Measurements from ENCODE around the gene OAS2.
A peak's percentile ranks its signal among the peaks of the same experiment; 100 is the strongest.
"Not testable (repeated sequence)": the region's sequence is repeated elsewhere in the genome, so short reads cannot be mapped to it uniquely, and the experiment has no call there.

OAS2 gene

GRCh38 chr12:112980491-112981158, 2.3 kb downstream of the OAS2 start:
- no peak for DNase-seq

DNA sequence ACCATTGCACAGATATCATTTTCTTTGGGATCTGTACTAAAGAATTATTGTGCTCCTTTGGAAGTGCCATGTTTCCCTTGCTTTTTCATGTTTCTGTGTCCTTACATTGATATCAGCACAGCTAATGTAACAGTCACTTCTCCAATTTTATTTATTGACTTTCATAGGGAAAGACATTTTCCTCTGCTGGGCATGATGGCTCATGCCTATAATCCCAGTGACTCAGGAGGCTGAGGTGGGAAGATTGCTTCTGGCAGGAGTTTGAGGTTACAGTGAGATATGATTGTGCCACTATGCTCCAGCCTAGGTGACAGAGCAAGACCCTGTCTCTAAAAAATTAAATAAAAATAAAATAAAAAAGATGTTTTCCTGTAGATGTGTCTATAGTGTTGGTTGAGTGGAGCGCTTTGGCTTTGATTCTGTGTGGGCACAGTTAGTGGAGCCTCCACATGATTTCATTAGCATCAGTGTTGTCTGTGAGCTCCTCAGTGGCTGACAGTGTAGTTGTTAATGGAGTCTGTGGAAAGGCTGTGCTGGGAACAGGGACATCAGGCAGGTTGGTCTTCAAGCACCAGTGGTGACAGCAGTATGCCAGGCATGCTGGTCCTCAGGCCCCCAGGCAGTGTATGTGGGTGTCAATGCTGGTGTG, 7.4 kb downstream of the OAS2 start:
- DNase-seq = no peak

DNA sequence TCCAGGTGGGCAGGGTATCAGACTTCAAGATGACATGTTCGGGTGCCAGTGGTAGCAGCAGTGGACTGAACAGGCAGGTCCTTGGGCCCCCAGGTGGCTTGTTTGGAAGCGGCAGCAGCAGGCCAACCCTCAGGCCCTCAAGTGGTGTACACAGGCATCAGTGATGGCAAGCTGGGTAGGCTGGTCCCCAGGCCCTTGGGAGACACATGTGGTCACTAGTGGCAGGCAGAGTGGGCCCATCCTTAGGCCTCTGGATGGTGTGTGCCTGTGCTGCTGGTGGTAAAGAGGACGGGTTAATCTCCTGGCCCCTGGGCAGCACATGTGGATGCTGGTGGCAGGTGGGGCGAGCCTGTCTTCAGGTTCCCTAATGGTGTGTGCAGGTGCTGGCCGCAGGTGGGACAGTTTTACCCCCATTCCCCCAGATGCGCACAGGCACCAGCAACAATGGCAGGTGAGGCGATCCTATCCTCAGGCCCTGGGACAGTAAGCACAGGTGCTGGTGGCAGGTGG, 8.0 kb downstream of the OAS2 start:
- no peak for DNase-seq

DNA sequence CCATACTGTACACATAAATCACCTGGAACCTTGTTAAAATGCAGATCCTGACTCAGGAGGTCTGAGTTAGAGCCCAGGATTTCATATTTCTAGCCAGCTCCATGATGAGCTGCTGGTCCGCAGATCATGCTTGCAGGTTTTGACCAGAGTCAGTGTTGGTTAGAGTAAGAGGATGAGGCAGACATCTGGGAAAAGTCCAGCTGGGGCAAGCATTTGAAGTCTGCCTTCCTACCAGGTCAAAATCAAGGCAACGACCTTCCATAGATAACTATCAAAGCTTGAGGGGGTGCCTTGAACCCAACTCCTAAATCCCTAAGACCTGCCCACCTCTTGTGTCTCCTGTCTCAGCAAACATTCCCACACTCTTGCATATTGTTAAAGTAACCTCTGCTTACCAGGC, 9.2 kb downstream of the OAS2 start:
- DNase-seq = no peak

DNA sequence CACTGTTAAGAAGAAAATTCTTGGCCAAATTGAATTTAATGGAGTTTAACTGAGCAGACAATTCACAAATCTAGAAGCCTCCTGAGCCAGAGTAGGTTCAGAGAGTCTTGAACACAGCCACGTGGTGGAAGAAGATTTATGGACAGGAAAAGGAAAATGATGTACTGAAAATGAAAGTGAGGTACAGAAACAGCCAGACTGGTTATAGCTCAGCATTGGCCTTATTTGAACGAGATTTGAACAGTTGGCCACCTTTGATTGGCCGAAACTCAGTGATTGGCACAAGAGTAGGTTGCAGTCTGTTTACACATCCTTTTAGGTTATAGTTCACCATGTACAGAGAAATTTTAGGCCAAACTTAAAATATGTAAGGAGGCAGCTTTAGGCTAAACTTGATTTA, 9.9 kb downstream of the OAS2 start:
- no peak for DNase-seq

DNA sequence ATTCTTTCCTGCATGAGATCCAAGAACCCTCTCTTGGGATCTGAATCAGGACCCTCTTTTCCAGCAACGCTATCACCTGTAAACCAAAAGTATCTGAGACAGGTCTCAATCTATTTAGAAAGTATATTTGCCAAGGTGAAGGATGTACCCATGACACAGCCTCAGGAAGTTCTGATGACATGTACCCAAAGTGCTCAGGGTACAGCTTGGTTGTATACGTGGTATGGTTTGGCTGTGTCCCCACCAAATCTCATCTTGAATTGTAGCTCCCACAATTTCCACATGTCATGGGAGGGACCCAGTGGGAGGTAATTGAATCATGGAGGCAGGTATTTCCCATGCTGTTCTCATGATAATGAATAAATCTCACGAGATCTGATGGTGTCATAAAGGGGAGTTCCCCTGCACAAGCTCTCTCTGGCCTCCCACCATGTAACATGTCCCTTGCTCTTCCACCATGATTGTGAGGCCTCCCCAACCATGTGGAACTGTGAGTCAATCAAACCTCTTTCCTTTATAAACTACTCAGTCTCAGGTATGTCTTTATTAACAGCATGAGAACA, 10.6 kb downstream of the OAS2 start:
- DNase-seq = not testable (repeated sequence)

DNA sequence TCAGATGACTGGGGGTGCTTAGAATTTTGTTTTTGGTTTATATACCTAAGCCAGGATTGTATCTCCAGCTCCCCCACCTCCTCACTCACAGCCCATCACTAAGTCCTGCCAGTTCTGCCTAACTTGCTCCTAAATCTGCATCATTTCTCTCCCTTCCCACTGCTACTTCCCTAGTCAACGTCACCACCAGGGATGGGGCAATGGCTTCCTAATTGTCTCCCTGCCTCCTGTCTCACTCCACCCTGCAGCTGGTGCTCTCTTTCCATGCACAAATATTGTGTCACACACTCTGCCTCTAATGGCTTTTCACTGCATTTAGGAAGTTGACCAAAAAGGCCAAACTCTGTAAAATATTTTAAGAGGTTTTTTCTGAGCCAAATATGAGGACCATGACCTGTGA, 11.5 kb downstream of the OAS2 start:
- no peak for DNase-seq

GRCh38 chr12:112992541-112993398, 14.5 kb downstream of the OAS2 start:
- DNase-seq = peak in 14 of 58 donors; percentile 2 to 44 (median 8)

DNA sequence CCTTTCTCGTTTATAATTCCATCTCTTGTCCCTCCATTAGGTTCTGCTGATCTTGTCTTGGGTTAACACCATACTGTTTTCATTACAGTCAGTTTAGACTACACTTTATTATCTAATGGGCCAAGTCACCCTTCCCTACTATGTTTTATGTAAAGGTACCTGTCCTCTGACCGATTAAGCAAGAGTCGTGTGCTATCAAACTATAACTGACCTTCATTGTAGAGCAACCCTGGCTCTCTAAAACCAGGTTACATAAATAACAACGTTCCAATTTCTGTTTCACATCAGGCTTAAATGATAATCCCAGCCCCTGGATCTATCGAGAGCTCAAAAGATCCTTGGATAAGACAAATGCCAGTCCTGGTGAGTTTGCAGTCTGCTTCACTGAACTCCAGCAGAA, 16.7 kb downstream of the OAS2 start:
- DNase-seq = no peak

GRCh38 chr12:112996501-112996900, 18.2 kb downstream of the OAS2 start:
- DNase-seq = no peak

GRCh38 chr12:112997506-112997905, 19.2 kb downstream of the OAS2 start:
- DNase-seq = no peak

GRCh38 chr12:112998987-112999767, 20.9 kb downstream of the OAS2 start:
- DNase-seq = no peak

GRCh38 chr12:113000433-113000832, 22.1 kb downstream of the OAS2 start:
- DNase-seq = no peak

- no peak for DNase-seq
Measured at GRCh38 chr12:113002155-113002554, 23.8 kb downstream of the OAS2 start.

- no peak for DNase-seq
Measured at GRCh38 chr12:113002676-113003075, 24.4 kb downstream of the OAS2 start.

- DNase-seq = no peak
Measured at GRCh38 chr12:113003636-113004035, 25.3 kb downstream of the OAS2 start.

DNA sequence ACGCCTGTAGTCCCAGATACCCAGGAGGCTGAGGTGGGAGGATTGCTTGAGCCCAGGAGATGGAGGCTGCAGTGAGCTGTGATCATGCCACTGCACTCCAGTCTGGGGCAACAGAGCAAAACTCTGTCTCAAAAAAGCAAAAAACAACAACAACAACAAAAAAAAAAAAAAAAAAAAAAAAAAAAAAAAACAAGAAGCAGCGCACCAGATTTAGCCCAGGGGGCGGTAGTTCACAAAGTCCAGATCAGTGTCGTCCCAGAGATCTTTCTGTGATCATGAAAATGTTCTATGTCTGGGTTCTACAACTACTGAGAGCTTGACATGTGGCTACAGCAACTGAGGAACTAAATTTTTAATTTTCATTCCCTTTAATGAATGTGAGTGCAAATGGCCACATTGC, 27.4 kb downstream of the OAS2 start:
- no peak for DNase-seq

DNA sequence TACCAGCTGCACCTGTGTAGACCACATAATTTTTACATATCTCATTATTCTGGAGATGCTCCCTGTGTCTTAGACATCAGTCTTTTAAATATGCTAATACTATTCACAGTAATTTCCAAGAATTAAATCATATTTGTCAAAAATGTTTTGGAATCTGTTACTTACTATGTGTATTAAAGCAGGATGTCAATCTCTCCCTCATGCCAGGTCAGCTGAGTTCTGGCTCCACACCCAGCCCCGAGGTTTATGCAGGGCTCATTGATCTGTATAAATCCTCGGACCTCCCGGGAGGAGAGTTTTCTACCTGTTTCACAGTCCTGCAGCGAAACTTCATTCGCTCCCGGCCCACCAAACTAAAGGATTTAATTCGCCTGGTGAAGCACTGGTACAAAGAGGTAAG, 27.9 kb downstream of the OAS2 start:
- DNase-seq = no peak

- no peak for DNase-seq
Measured at GRCh38 chr12:113006641-113007040, 28.3 kb downstream of the OAS2 start.

- no peak for DNase-seq
Measured at GRCh38 chr12:113007166-113007565, 28.8 kb downstream of the OAS2 start.

- no peak for DNase-seq
Measured at GRCh38 chr12:113010701-113011100, 32.4 kb downstream of the OAS2 start.
